ENCODE results near the gene VPREB1. TPM values are rescaled to one million over a fixed set of nuclear protein-coding genes. Genes with fewer than 3 reads are reported as not detected.

The VPREB1 gene
- total RNA-seq, 1 experiment from 2014 or later: not detected

DNA sequence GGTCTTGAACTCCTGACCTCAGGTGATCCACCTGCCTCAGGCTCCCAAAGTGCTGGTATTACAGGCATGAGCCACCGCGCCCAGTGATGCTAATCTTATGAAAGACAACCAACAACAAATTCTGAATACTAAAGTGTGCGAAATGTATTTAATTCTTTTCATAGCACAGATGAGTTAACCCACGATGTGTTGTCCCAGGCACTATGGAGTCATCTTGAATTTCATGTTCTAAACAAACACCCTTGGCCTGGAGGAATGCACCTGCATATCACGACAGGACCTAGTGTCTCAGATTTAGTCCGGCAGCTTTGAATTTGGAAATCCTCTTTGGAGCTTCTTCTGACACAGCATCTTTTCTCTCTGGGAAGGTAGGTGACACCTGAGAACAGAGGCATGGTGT is 16.2 kb upstream of the VPREB1 start:
- Histone ChIP-seq H3K36me3 (replicated peaks; ENCODE audit: control insufficient read depth, insufficient read depth, low read length) (no peaks in the 10 kb centered on the region), H3K27me3 (ENCODE audit: control insufficient read depth, insufficient read depth, low read length) (peaks cover 93% of the 10 kb centered on the region), H3K4me3 (ENCODE audit: insufficient read depth, low read depth, low read length) (no peak overlapping the region)
- no peak for DNase-seq

DNA sequence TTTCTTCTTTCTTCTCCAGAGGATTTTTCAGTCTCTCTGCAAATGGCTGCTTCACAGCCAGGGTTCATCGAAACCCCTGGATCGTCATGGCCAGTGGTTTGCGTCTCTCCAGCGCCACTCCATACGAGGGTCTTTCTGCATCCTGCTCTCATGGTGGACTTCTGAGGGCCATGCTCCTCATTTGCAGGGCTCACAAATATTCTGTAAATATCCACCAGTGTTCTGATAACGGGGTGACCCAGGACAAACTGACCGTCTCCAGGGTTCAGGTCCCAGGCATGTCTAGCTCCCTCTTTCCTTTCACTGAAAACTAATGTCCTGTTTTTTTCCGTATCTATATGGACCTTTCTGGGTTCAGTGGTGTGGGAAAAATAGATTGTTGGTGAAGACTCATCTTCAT is 15.7 kb upstream of the VPREB1 start:
- no peaks in the 10 kb centered on the region for H3K36me3 ChIP-seq (replicated peaks; ENCODE audit: control insufficient read depth, insufficient read depth, low read length)
- DNase-seq: no peak
- peaks cover 96% of the 10 kb centered on the region for H3K27me3 ChIP-seq (ENCODE audit: control insufficient read depth, insufficient read depth, low read length)

DNA sequence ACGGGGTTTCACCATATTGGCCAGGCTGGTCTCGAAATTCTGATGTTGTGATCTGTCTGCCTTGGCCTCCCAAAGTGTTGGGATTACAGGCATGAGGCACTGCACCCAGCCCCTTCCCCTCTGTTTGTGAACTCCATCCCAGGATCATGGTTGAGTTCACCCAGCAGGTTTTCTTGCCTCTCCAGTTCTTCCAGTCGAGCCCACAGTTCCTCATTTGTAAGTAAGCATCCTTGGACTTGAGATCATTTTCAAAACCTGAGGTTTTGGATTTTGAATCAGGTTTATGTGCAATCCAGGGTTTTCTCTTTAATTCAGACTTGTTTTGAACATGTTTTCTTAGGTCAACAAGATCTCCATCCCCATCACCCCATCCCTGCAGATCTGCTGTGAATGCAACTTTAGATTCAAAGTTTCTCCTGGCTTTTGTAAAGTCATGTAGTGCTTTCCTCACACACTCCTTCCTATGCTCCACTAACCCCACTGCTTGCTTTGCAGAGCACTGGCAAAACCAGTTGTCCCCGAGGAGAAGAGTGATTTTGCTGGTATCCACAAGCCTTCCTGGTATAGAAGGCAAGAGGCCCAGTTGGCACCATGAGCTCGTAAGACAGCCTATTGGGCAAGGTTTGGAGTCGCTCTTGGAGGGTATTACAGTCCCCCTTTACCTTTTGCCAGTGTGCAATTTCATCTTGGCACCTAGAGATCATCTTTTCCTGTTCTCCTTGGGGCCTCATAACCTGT is 14.7 kb upstream of the VPREB1 start:
- no peaks in the 10 kb centered on the region for H3K36me3 ChIP-seq (replicated peaks; ENCODE audit: control insufficient read depth, insufficient read depth, low read length)
- DNase-seq: no peak
- no peak overlapping the region for H3K4me3 ChIP-seq (ENCODE audit: insufficient read depth, low read depth, low read length)
- peaks cover 96% of the 10 kb centered on the region for H3K27me3 ChIP-seq (ENCODE audit: control insufficient read depth, insufficient read depth, low read length)

More for the DNA sequence above, 15.7 kb upstream of the VPREB1 start:
- H3K4me3 ChIP-seq (ENCODE audit: insufficient read depth, low read depth, low read length): no peak overlapping the region

DNA sequence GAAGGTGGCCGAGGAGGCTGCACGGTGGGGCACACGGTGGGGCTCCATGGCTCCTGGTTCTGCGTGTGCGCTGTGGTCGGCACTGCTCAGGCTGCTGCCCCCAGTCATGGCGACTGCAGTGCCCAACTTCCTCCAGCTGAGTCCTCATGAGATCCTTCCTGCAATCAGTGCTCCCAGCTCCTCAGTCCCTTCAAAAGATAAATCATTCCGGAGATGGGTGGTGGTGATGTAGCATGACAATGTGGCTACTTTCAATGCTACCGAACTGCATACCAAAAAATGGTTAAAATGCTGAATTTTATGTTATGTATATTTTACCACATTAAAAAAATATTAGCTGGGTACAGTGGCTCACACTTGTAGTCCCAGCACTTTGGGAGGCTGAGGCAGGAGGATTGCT is 14.1 kb upstream of the VPREB1 start:
- Histone ChIP-seq H3K4me3 (ENCODE audit: insufficient read depth, low read depth, low read length) (no peak overlapping the region), H3K27me3 (ENCODE audit: control insufficient read depth, insufficient read depth, low read length) (peaks cover 96% of the 10 kb centered on the region), H3K36me3 (replicated peaks; ENCODE audit: control insufficient read depth, insufficient read depth, low read length) (no peaks in the 10 kb centered on the region)
- DNase-seq: no peak

DNA sequence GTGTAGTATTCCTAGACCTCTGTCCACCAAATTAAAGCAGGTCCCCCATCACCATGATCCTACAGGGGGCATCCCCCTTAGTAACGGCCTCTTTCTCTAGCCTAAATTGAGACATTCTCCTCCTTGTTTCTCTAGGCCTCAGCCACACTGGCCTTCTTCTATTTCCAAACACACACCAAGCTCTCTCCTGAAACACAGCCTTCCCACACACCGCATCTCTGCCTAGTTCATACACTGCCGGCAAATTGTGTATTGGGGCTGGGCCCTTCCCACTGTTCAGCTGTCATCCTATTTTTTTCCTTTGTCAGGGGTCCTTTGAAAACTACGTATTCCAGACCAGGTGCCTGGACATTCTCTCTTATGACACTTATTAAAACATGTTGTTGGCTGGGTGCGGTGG is 11.5 kb upstream of the VPREB1 start:
- H3K36me3 ChIP-seq (replicated peaks; ENCODE audit: control insufficient read depth, insufficient read depth, low read length): no peaks in the 10 kb centered on the region
- no peak overlapping the region for H3K4me3 ChIP-seq (ENCODE audit: insufficient read depth, low read depth, low read length)
- DNase-seq: no peak
- H3K27me3 ChIP-seq (ENCODE audit: control insufficient read depth, insufficient read depth, low read length): peaks cover 96% of the 10 kb centered on the region

DNA sequence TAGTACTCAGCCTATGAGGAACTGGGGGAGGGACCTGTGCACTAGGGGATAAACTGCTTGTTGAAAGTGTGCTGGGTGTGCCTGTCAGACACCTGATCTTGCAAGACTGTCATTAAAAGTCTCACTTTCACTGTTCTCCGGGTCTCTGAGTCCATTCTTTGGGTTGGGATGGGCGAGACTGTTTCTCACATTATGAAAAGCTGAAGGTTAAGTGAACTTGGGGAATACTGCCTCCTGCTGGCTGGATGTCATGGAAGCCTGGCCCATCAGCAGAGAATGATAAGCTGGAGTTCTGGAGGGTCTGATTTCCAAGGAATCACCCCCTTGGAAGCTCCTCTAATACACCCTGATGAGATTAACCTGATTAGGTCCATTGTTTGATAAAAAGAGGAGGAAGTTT is 9.0 kb upstream of the VPREB1 start:
- H3K4me3 ChIP-seq (ENCODE audit: insufficient read depth, low read depth, low read length): no peak overlapping the region
- no peaks in the 10 kb centered on the region for H3K36me3 ChIP-seq (replicated peaks; ENCODE audit: control insufficient read depth, insufficient read depth, low read length)
- peak; percentile 69 for DNase-seq
- peaks cover 93% of the 10 kb centered on the region for H3K27me3 ChIP-seq (ENCODE audit: control insufficient read depth, insufficient read depth, low read length)

DNA sequence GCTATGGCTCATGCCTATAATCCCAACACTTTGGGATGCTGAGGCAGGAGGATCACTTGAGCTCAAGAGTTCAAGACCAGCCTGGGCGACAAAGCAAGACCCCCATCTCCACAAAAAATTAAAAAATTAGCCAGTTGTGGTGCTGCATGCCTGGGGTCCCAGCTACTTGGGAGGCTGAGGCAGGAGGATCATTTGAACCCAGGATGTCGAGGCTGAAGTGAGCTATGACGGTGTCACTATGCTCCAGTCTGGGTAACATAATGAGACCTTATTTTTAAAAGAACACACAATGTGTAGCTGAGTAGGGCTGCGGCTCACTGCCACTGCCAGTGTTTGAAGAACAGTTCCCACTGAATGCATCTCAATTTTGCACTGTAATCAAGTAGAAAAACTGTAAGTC is 7.1 kb upstream of the VPREB1 start:
- H3K36me3 ChIP-seq (replicated peaks; ENCODE audit: control insufficient read depth, insufficient read depth, low read length): no peaks in the 10 kb centered on the region
- no peak for DNase-seq
- H3K4me3 ChIP-seq (ENCODE audit: insufficient read depth, low read depth, low read length): no peak overlapping the region
- H3K27me3 ChIP-seq (ENCODE audit: control insufficient read depth, insufficient read depth, low read length): peaks cover 93% of the 10 kb centered on the region

DNA sequence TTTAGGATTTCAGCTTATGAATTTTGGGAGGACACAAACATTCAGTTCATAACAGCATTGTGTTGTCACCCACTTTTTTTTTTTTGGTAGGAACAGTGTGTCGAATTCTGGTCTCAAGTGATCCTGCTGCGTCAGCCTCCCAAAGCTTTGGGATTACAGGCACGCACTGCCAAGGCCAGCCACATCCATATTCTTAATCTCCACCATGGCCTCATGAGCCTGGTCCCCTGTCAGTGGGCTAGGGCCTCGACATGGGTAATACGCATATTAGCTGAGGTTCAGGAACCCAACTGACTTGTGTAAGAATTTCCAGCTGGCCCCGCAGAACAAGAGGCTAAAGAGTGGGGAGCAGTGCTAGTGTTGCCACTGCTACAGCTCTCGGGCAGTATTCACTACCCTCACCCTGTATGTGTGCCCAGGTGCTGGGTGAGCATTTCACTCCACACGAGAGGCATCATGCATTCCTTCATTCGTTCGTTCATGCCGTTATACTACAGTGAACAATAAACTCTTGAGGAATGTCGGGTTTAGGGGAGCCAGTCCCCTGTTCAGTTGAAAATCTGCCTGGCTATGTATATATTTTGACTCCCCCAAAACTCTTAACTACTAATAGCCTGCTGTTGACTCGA is 5.2 kb upstream of the VPREB1 start:
- Histone ChIP-seq H3K36me3 (replicated peaks; ENCODE audit: control insufficient read depth, insufficient read depth, low read length) (no peaks in the 10 kb centered on the region), H3K27me3 (ENCODE audit: control insufficient read depth, insufficient read depth, low read length) (peaks cover 94% of the 10 kb centered on the region), H3K4me3 (ENCODE audit: insufficient read depth, low read depth, low read length) (no peak overlapping the region)

DNA sequence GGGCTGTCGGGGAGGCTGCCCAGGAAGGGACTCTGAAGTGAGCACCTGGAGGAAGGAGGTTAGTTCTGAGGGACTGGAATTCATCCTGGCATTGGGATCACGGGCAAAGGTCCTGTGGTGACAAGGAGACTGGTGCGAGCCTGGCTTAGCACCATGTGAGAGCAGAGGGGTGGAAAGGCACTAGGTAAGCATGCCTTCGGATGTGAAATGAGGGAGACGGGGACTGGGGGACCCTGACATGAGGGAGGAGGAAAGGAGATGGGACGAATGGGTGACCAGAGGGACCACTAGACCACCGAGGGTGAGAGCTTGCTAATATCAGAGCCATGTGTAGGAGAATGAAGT is 3.1 kb upstream of the VPREB1 start:
- DNase-seq: no peak
- no peak overlapping the region for H3K4me3 ChIP-seq (ENCODE audit: insufficient read depth, low read depth, low read length)
- no peaks in the 10 kb centered on the region for H3K36me3 ChIP-seq (replicated peaks; ENCODE audit: control insufficient read depth, insufficient read depth, low read length)
- peaks cover 94% of the 10 kb centered on the region for H3K27me3 ChIP-seq (ENCODE audit: control insufficient read depth, insufficient read depth, low read length)

More for the DNA sequence above, 5.2 kb upstream of the VPREB1 start:
- DNase-seq: no peak

DNA sequence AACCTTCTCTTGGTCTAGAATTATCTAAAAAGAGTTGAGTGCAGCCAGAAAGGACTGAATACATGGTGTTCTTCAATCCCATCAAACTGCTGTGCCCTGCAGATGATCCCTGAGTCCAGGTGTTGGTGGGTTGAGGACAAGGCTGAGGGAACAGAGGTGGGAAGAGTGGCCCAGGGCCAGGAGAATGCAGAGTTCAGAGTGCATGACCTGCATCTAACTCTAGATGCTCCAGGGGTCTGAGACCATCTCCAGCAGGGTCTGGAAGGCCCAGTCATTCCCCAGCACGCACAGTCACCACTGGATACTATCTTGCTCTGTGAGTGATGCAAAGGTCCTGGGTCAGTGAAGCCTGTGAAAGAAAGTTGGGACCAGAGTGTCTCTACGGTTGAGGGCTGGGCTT is 2.1 kb upstream of the VPREB1 start:
- Histone ChIP-seq H3K4me3 (ENCODE audit: insufficient read depth, low read depth, low read length) (no peak overlapping the region), H3K36me3 (replicated peaks; ENCODE audit: control insufficient read depth, insufficient read depth, low read length) (no peaks in the 10 kb centered on the region), H3K27me3 (ENCODE audit: control insufficient read depth, insufficient read depth, low read length) (peaks cover 95% of the 10 kb centered on the region)
- DNase-seq: no peak

DNA sequence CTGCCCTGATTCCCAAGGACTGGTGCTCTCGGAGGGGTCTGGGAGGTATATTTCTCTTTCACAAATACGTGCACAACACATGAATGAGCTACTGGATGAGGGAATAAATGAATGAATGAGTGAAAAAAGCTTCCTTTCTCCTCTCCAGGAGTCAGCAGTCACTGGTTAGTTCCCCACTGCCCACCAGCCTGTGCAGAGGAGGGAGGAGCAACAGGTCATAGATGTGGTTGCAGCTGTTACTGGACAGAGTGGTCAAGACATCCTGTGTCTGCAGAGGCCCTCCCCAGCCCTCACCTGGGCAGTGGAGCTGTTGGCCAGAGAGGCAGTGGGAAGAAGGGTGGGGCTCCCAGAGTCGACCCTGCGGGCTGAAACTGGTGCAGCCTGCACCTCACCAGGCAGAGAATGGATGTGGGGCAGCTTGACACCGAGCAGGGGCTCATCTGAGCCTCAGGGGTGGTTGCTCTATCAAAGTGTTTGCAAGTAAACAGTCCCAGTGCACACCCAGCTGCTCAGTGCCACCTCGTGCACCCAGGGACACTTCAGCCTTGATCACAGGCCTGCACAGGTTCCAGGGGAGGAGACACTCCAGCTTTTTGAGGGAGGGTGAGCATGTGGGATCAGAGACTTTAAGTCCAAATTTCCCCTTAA is 1.4 kb upstream of the VPREB1 start:
- Histone ChIP-seq H3K27me3 (ENCODE audit: control insufficient read depth, insufficient read depth, low read length) (peaks cover 96% of the 10 kb centered on the region), H3K4me3 (ENCODE audit: insufficient read depth, low read depth, low read length) (no peak overlapping the region), H3K36me3 (replicated peaks; ENCODE audit: control insufficient read depth, insufficient read depth, low read length) (no peaks in the 10 kb centered on the region)
- DNase-seq: no peak

DNA sequence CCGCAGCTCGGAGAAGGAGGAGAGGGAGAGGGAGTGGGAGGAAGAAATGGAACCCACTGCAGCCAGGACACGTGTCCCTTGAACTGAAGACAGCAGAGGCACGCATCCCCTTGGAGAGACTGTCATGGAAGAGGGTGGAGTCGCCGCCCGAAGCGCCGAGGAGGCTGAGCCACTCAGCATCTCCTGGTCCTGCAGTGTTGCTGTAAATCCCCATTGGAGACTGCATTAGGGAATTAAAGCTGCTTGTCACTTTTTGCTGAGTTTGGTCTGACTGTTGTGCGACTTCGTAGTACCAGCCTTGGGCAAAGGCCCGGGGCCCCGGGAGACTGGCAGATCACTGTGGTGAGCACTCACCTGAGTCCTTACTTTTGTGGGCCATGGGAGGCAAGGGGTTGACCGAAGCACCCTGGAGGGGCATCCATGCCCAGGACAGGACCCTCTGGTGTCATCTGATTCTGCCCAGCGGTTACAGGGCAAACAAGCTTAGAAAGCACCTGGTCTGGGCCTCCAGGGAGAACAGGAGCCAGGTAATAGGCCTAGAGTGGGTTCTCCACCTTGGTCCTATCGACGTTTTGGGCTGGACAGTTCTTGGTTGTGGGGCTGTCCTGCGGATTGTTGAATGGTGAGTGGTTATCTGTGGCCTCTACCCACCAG is 797 bp downstream of the VPREB1 start:
- no peaks in the 10 kb centered on the region for H3K36me3 ChIP-seq (replicated peaks; ENCODE audit: control insufficient read depth, insufficient read depth, low read length)
- no peak overlapping the region for H3K4me3 ChIP-seq (ENCODE audit: insufficient read depth, low read depth, low read length)
- peaks cover 98% of the 10 kb centered on the region for H3K27me3 ChIP-seq (ENCODE audit: control insufficient read depth, insufficient read depth, low read length)
- no peak for DNase-seq

DNA sequence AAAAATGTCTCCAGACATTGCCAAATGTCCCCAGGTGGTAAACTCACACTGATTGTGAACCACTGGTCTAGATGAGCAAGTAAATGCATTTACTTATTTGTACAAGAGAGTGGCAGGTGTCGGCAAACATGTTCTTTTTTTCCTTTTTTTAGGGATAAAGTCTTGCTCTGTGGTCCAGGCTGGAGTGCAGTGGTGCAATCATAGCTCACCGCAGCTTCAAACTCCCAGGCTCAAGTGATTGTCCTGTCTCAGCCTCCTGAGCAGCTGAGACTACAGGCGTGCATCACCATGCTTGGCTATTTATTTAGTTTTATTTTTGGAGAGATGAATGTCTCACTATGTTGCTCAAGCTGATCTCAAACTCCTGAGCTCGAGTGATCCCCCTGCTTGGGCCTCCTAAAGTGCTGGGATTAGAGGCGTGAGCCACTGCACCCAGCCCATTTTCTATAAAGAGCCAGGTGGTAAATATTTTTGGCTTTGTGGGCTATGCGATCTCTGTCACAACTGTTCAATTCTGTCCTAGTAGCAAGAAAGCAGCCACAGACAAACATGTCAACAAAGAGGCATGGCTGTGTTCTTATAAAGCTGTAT is 1.4 kb downstream of the VPREB1 start:
- Histone ChIP-seq H3K4me3 (ENCODE audit: insufficient read depth, low read depth, low read length) (no peak overlapping the region), H3K27me3 (ENCODE audit: control insufficient read depth, insufficient read depth, low read length) (peaks cover 98% of the 10 kb centered on the region)

DNA sequence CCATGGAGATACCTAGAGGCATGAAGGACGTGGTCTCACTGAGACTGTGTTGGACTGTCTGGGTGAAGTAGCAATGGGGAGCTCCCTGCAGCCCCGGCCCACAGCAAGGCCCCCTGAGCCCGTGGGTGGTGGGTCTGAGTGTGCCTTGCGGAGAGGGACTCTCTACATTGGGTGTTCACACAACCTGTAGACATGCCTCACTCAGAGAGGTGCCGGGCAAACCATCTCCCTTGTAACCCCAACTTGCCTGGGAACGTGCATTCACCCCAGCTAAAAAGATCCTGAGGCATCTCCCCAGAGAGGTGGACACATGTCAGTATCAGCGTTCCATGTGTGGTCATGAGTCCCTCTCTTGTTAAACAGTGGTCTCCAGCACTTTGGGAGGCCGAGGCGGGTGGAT is 2.1 kb downstream of the VPREB1 start:
- H3K27me3 ChIP-seq (ENCODE audit: control insufficient read depth, insufficient read depth, low read length): peaks cover 95% of the 10 kb centered on the region
- DNase-seq: no peak

More for the DNA sequence above, 1.4 kb downstream of the VPREB1 start:
- no peaks in the 10 kb centered on the region for H3K36me3 ChIP-seq (replicated peaks; ENCODE audit: control insufficient read depth, insufficient read depth, low read length)
- DNase-seq: no peak

More for the DNA sequence above, 2.1 kb downstream of the VPREB1 start:
- Histone ChIP-seq H3K36me3 (replicated peaks; ENCODE audit: control insufficient read depth, insufficient read depth, low read length) (no peaks in the 10 kb centered on the region), H3K4me3 (ENCODE audit: insufficient read depth, low read depth, low read length) (no peak overlapping the region)
